ENCODE data around the gene CHPF2.
A peak's percentile ranks its signal among the peaks of the same experiment; 100 is the strongest.

The CHPF2 gene

DNA sequence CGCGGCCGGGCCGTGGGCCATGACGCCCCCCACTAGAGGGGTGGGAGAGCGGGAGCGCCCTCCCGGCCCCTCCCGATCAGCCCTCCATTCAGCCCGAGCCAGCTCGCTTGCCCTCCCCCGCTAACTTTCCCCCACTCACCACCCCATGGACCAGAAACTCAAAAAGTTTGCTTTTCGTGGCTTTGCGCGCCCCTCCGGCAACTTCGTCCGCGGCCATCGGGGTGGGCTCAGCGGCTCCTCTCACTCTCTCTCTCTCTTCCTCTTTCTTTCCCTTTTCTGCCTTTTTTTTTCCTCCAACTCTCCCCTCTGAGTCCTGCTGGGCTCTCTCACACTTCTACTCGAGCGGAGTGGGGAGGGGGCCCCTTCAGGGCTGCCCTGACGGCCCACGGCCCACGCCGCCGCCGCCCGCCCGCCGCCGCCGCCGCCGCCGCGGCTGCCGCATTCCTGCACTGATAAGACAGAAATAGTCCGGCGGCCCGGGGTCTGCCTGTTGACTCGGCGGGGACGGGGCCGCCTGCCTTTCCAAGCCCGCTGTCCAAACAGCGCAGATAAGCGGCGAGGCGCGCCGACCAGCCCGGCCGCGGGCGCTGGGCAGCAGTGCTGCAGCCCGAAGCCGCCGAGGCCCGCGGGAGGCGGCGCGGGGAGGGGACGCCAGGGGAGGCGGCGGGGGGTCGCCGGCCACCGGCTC is 16.2 kb downstream of the CHPF2 start, which contains the start of gene SMARCD3:
TSS of gene SMARCD3 (minus strand) at position 349 of the 688 bp plus-strand sequence. CDS start at position 217, 132 bp downstream.
- DNase-seq: peak; percentile 10

DNA sequence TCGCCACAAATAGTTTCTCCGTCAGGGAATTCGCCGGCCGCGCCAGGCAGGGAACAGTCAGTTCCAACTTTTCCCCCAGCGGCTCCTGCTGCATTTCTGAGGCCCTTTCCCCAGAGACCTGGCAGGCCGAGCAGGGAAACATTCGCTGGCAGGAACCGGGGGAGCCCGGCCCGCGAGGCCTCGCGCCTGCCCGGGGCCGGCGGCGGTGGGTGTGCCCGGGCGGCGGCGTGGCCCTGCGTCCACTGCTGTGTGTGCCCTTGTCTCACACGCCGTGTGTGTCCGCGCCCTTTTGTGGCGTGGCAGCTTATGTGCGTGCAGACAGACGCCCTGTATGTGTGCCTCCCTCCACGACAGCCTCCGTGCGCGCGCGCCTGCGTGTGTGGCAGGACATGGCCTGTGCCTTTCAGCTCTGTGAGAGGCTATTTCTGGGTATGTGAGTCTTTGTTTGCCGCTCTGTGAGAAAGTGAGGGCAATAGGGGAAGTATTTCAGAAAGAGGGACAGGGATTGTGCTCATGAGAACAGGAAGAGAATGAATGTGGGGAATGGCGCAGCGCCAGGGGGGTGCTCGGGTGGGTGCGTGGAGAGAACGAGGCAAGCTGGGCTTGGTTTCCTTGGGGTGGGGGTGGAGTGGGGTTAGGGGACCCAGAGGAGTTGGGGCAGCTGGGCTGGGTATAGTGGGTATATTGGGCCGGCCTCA is 16.9 kb downstream of the CHPF2 start:
- no peak for DNase-seq

DNA sequence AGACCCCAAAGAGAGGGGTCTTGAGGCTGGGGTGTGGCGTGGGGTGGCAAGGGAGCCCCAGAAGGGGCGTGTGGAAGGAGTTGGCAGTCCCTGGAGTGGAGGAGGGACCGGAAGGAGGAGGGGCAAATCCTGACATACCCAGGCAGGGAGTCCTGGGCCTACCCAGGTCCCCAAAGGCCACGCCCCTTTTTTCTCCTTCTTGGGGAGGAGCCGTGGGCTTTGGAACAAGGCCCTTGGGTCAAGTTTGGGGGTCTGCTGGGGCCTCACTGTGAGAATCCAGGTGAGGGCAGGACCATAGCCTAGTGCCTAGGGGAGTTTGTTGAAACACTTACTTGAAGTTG is 17.4 kb downstream of the CHPF2 start:
- DNase-seq: no peak

DNA sequence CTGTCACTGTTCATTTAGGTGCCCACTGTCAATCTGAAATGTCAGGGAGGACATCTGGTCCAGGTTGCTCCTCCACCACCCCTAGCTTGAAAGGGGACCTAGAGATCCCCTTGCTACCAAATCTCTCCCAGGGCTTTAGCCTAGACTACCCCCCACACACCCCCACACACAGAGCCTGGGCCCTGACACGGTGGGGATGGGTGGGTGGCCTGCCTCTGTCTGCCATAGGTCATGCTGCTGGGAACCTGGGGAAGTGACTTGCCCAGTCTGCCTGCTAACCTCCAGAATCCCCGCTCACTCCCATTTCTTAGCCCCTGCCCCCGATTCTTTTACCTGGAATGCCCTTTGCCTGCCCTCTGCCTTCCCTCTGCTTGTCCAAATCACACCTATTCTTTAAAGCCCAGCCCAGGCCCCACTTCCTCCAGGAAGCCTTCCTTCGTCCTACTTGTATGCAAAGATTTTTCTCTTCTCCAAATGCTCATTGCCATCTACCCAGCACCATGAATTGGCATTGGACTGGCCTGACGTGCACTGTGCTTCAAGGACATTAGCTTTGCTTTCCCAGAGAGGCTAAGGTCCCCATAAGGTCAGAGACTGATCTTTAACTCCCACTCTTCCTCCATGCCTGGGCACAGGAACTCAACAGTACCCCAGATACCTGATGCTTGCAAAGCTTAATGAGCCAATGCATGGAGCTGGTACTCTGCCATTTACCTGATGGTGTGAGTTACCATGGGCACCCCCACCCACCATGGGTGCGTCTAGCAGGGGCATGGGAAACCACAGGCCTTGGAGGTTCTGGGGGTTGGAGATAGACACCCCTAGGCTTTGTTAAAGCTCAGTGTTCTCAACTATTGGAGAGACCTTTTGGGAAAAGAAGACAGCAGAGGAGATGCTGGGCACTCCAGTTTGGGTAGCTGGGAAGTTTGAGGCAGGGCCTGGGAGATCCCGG is 18.2 kb downstream of the CHPF2 start:
- DNase-seq: no peak

DNA sequence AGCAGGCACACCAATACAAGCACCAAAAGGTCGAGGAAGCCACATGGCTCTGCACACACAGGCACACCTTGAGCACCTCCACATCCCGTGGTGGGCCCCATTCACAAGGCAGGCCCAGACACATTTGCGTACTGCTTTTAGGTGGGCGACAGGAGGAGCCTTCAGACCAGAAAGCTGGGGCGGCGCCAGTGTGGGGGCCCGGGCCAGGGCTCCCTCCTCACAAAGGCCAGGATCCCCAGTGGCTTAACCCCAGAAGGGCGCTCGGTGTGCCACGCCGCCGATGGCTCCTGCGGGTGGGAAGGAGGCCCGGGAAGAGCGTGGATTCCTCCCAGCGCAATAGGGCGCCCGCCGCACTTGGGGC is 19.0 kb downstream of the CHPF2 start:
- DNase-seq: peak; percentile 15

DNA sequence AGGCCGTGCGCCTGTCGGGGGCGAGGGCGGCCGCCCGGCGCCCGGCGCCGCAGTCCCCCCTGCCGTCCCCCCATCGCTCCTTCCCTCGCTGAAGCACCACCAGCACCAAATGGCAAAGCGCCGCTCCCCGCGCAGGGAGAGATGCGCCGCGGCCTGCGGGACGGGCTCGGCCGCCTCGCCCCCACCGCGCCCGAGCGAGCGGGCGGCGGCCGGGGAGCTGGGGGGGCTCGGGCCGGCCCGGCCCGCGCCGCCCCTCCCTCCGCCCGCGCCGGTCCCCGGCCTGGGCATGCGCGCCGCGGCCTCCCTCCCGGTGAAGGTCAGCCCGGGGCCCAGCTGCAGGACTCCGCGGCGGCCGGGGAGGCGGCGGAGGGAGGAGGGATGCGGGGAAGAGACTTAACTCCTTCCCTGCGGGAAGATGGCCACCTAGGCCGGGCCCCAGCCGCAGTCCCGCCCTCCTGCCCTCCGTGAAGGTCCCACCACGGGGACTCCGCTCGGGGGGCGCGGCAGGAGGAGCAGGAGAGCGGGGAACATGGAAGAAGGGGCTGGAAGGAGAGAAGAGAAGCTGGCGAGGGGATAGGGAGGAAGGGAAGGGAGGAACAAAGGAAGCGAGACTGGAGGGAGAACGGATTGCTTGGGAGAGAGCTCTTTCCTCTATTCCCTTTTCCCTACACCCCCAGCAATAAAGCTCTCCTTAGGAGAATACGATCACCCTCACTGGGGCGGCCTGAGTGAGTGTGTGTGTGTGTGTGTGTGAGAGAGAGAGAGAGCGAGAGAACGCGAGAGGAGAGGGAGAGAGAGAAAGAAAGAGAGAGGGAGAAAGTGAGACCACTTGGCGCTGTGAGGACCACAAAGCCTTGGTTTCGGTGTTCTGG is 19.6 kb downstream of the CHPF2 start:
- peak; percentile 13 for DNase-seq

DNA sequence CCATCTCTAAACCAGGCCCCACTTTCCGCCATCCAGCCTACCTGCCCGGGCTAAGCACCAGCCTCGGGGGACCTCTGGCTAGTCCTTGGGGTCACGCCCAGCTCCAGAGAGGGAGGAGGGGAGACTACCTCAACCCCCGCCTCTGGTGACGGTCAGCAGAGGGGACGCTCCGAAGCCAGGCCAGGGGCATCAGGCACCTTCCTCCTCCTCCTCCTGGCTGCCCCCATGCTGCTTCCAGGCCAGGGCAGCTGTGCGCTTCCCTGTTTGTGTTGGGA is 20.2 kb downstream of the CHPF2 start:
- DNase-seq: no peak

DNA sequence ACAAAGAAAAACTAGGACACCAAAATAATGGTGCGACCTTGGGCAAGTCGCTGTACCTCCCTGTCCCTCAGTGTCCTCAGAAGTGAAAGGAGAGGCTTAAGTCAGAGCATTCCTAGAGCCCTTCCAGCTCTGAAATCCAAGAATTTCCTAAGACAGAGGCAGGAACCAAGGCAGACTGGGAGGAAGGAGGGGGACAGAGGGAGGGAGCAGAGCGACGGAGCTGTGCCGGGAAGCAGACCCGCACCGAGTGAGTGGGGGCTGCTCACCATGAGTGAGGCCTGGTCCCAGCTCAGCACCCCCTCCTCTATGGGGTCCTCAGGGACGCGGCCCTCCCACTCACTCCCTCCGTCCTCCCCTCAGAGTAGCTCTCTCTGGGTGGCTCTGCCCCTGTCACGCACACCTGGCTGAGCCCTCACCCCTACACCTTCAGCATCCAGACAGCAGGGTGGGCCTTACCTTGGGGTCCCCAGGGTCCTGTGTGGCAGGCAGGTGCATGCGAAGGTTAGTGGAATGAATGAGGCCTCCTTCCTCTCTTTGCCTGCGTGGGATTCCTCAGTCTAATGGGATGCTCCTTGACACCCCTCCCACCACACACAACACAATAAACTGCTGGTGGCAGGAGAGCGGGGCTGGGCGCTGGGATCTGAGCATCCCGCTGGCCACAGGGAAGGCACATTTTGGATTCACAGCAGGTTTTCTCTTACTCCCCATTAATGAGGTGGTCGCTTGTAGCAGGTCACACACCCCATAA is 20.9 kb downstream of the CHPF2 start:
- DNase-seq: no peak

DNA sequence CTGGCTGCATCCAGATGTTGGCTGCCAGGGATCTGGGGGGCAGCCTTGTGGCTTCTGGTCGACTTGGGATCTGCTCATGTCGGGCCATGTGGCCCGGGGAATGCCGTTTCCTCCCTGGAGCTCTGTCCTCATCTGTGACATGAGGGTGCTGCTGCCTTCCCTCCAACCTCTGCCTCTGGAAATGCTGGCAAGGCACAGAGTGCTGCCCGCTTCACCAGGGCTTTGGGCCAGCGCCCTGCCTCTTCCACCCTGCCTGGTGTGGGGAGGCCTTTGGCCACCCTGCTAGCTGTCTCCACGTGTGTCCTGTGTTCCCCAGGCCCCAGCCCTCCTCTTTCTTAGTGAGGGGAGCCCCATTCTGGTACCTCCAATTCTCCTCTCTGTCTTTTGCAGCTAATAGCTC is 22.0 kb downstream of the CHPF2 start:
- no peak for DNase-seq

DNA sequence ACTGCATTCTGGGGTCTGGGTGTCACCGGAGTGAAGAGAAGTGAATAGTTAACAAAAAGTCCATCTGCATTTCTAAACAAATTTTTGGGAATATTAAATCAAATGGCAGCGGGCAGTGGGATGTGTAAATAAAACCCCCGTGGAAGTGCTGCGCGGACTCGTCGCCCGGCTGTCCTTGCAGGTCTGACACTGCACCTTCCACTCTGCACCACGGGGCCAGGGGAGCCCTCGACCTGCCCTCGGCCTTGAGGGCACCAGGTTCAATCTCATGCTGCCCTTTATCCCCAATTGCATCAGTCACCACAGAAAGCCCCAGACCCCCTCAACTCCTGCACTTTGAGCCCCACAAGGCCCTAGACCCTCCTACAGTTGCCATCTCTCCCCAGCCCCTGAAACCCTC is 22.6 kb downstream of the CHPF2 start:
- no peak for DNase-seq

DNA sequence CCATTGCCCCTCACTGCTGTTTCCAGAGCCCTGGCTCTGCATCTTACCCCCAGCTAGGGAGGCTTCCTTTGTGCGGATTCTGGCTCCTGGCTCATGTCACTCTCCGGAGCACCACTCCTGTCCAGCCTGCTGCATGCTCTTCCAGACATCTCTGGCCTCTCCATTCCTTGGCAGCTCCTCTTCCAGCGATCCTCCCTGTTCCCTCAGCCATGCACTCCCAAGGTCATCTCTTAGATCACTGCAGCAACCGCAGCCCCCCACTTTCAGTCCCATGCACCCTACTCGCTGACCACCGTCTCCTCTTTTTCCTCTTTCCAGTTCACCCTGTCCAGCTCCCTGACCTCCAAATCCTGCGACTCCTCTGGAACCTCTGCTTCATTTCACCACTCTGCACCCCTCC is 23.1 kb downstream of the CHPF2 start:
- no peak for DNase-seq

DNA sequence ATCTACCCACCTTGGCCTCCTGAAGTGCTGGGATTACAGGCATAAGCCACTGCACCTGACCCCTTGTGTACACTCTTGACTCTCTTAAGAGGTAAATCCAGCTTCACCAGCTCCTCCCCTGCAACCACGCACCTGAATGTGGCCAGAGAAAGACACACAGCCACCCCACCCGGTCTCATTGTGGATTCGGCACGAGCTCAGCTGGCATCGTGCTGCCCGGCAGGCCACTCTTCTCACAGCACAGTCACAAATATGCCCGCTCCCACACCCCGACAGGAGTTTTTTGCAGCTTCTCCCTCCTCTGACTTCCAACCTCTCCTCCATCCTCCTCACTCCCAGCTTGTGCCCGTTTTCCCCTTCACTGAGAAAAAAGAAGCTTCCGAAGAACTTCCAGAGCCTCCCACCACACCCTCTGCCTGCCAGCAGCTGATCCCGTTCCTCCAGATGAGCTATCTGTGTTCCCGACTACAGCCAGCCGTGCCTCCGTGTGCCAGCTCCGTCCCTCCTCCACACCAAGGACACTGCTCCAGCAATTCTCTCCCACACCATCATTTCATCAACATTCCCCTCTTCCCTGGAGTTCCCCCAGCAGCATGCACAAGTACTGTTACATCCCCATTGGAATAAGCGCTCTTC is 24.2 kb downstream of the CHPF2 start:
- DNase-seq: no peak

DNA sequence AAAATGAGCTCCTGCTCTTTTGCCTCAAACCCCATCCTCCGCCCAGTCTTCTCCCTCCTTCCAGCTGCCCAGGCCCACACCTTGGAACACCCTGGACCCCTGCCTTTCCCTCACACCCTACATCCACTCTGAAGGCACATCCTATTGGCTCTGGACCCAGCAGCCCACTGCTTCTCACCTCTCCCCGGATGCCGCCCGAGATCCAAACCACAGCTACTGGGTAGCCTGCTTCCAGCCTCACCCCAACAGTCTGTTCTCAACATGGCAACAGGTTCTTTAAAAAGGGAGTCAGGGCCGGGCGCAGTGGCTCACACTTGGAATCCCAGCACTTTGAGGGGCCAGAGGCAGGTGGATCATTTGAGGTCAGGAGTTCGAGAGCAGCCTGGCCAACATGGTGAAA is 25.7 kb downstream of the CHPF2 start:
- DNase-seq: no peak

DNA sequence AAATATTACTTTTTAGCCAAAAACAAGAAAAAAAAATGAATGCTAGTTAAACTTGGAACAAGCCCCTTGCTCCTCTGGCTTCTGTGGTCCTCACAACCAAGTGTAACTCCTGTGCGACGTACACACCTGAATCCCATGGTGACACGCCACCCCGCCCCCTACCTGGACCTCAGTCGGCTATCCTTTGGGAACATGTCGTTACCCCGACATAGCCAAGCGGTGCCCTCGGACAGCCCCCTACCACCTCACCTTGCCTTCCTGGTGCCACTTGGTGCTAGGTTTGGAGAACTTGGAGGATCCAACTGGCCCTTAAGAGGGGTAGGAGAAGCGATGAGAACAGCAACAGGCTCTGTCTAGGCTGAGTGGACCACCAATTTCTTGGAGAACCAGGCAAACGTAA is 28.2 kb downstream of the CHPF2 start:
- no peak for DNase-seq

DNA sequence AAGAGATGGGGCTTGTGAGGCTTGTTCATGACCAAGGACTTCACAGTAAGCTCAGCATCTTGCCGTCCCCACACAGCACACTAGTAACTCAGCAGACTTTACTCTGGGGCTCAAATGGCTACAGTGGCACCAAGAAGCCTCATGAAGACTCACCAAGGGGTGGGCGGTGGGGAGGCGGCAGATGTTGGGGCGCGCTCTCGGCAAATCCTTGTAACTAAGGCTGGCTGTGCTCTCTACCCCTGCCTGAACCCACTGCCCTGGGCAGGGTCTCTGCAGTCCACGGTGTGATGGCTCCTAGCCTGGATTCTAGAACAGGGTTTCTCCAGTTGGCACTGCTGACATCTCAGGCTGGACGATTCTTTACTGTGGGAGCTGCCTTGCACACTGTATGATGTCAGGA is 28.6 kb downstream of the CHPF2 start:
- DNase-seq: no peak

DNA sequence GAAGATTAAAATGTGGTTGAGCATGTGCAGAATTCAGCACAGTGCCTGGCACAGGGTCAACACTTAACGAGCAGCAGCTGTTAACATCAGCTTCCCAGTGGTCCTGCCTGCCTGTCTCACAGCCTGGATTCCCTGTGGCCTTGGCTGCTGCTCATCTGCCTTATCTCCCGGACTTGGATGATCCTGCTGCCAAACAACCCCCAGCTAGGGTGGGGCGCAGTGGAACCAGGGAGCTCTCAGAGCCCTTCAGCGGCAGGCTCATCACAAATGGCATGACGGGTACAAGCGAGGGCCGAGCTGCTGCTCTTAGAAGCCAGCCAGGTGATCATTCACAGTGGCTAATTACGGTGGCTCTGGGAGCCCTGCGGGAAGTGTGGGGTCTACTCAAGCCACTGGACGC is 29.2 kb downstream of the CHPF2 start:
- no peak for DNase-seq

DNA sequence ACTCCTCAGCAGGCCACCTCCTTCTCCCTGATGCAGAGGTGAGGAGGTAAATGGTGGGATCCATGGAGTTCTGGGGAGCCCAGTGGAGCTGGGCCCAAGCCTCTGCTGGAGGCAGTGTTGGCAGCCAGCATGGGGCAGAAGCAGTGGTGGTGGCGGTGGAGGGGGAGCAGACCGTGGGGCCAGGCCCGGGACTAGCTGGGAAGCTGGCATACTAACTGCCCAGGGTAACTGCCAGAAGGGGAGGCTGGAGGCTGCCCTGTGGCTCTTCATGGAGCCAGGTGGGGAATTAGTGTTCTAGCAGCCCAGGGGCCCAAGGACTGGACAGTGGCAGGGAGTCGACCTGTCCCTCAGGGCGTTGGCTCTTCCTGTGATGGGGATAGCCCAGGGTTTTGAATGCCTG is 32.3 kb downstream of the CHPF2 start:
- DNase-seq: no peak

DNA sequence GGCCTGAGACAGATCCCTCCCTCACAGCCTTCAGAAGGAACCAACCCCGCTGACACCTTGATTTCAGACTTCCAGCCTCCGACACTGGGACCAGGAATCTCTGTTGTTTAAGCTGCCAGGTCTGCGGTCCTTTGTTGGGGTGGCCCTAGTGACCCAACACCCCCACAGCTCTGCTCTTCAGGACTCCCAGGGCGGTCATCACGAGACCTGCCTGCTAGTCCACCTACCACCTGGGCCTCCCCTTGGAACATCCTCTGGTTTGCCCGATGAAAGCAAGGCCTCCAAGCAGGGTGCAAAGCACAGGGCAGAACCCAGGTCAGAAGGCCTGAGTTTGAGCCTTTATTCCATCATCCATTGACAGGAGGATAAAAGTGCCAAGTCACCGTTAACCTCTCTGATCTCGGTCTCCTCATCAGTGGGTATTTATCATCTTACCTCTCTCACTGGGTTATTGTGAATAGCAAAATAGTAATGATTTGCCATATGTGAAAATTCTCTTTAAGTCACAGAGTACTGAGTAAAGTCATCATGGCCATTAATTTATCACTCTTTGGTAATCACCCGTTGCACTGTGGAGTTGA is 33.2 kb downstream of the CHPF2 start:
- no peak for DNase-seq

DNA sequence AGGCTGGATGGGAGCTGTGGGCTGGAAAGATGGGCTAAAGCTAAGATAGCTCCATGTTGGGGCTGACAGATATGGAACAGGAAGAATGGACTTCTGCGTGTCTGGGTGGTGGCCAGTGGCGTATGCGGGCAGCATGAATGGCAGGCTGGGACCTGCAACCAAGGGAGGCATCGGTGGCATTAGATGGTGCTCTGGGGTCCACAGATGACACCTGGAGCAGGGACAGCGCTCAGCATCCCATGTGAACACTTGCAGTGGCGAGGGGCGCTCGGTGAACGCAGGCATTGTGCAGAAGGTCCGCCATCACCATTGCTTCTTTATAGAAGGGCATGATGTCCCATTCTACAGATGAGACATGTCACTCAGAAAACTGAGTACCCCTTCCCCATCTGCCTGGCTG is 37.2 kb downstream of the CHPF2 start:
- DNase-seq: no peak

DNA sequence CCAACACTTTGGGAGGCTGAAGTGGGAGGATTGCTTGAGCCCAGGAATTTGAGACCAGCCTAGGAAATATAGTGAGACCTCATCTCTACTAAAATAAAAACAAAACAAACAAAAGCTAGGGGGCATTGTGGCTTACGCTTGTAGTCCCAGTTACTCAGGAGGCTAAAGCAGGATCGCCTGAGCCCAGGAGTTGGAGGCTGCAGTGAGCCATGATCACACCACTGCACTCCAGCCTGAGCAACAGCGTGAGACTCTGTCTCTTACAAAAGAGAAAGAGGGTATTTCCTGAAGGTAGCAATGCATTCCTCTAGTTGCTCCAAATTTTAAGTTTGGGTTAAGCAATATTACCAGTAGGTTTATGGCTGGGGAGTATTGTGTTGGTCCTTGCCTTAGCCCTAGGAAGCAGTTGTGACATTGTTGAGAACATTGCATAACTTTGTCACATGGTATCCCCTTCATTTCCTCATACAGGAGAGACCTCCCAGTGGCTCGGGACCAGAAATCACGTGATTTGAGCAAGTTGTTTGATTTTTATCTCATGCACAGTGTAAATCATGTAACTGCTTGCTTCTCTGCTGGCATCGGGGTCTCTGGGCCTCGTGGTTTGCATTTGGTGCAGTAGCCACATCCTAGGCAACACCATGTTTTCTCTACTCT is 39.5 kb downstream of the CHPF2 start:
- no peak for DNase-seq

DNA sequence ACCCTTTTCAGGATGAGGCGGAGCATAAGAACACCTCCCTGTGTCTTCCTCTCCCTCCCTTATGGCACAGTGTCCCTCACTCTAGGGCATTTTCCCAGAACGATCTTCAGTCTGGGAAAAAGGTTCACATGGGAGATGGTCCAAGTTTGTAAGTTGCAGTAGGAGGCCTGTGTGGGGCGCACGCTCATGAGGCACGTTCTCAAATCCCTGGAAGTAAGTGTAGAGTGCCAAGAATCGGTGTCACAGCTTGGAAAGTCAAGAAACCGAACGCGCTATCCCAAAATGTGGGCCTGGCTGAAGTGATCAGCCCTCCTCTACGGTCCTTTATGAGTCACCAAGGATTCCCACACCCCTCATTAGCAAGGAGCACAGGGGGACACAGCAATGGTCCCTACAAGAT is 40.1 kb downstream of the CHPF2 start:
- DNase-seq: no peak

Measured in DMS79 treated with DMSO at 0.1 percent for 48 hours (cell line).